IMR-90 (cell line): ENCODE data around the gene WDR89. TPM values are rescaled to one million over a fixed set of nuclear protein-coding genes. Genes with fewer than 3 reads are reported as not detected.

Experiments used
- ATAC-seq: fragments of 200-7000 bp; cut with Tn5 transposase; 2 replicates; pipeline ENCODE4 v1.9.1; 2020; ENCODE audit warnings: low read depth, mild to moderate bottlenecking, moderate library complexity
- BruUV-seq: library from RNA; stranded (reverse); fragments of 400-500 nt; replicated peaks from 2 replicates; lab custom pipeline; 2021; lab: Mats Ljungman, UMichigan
- CTCF ChIA-PET: fragments of 300-600 bp; formaldehyde crosslinking; extraction: SDS; loops from one replicate; lab custom pipeline; 2021; ENCODE audit warnings: antibody characterized with exemption; lab: Yijun Ruan, JAX
- POLR2A ChIA-PET: fragments of 300-600 bp; sonication (Branson Sonifier 250); formaldehyde crosslinking; loops from one replicate; lab custom pipeline; 2022; ENCODE audit warnings: antibody characterized with exemption; ENCODE audit not compliant: unreplicated experiment; lab: Charles Lee
- DNase-seq: peaks from one replicate; pipeline ENCODE4 v3.0.0; 2013
- H2AFZ ChIP-seq: replicated peaks from 2 replicates; pipeline ENCODE3; 2013; ENCODE audit warnings: low read length, mild to moderate bottlenecking; ENCODE audit not compliant: poor library complexity
- H2AK5ac ChIP-seq: 2 replicates; pipeline ENCODE4 v1.6.1; 2013; ENCODE audit warnings: low read depth, low read length, inconsistent platforms
- H2AK9ac ChIP-seq: replicated peaks from 2 replicates; pipeline ENCODE3; 2013; ENCODE audit warnings: mild to moderate bottlenecking, low read depth, low read length, moderate library complexity; ENCODE audit not compliant: poor library complexity
- H2BK120ac ChIP-seq: 2 replicates; pipeline ENCODE4 v1.6.1; 2013; ENCODE audit warnings: low read depth, low read length, inconsistent platforms
- H2BK15ac ChIP-seq: 3 replicates; pipeline ENCODE4 v1.6.1; 2013; ENCODE audit warnings: low read depth, low read length, inconsistent platforms
- H2BK20ac ChIP-seq: 2 replicates; pipeline ENCODE4 v1.6.1; 2013; ENCODE audit warnings: low read depth, mild to moderate bottlenecking, inconsistent platforms, low read length, moderate library complexity
- H2BK5ac ChIP-seq: 2 replicates; pipeline ENCODE4 v1.6.1; 2013; ENCODE audit warnings: mild to moderate bottlenecking, low read depth, low read length, inconsistent platforms; ENCODE audit not compliant: poor library complexity, severe bottlenecking
- H3K14ac ChIP-seq: replicated peaks from 2 replicates; pipeline ENCODE4 v1.6.1; 2013; ENCODE audit warnings: low read depth, low read length, inconsistent platforms
- H3K18ac ChIP-seq: 2 replicates; pipeline ENCODE4 v1.6.1; 2013; ENCODE audit warnings: low read depth, low read length, control low read depth
- H3K23ac ChIP-seq: 2 replicates; pipeline ENCODE4 v1.6.1; 2013; ENCODE audit warnings: low read depth, low read length, inconsistent platforms
- H3K27ac ChIP-seq: 2 replicates; pipeline ENCODE4 v1.5.1; 2013; ENCODE audit warnings: mild to moderate bottlenecking, control low read depth, low read length; ENCODE audit not compliant: insufficient read depth
- H3K27me3 ChIP-seq: 2 replicates; pipeline ENCODE4 v1.6.1; 2013; ENCODE audit warnings: low read length; ENCODE audit not compliant: control insufficient read depth, insufficient read depth
- H3K36me3 ChIP-seq: 2 replicates; pipeline ENCODE4 v1.6.1; 2013; ENCODE audit warnings: low read length, mixed read lengths; ENCODE audit not compliant: control insufficient read depth, insufficient read depth
- H3K4ac ChIP-seq: 2 replicates; pipeline ENCODE4 v1.6.1; 2013; ENCODE audit warnings: low read depth, low read length, inconsistent platforms
- H3K4me1 ChIP-seq: 2 replicates; pipeline ENCODE4 v1.6.1; 2013; ENCODE audit warnings: low read length, mixed read lengths; ENCODE audit not compliant: control insufficient read depth, insufficient read depth
- H3K4me2 ChIP-seq: 2 replicates; pipeline ENCODE4 v1.6.1; 2013; ENCODE audit warnings: low read depth, mild to moderate bottlenecking, control low read depth, low read length, moderate library complexity
- H3K4me3 ChIP-seq: 2 replicates; pipeline ENCODE4 v1.5.1; 2013; ENCODE audit warnings: low read depth, mild to moderate bottlenecking, control low read depth, low read length, moderate library complexity; ENCODE audit not compliant: insufficient read depth
- H3K56ac ChIP-seq: 2 replicates; pipeline ENCODE4 v1.6.1; 2013; ENCODE audit warnings: low read length, inconsistent platforms; ENCODE audit not compliant: insufficient read depth; ENCODE audit errors: extremely low read depth
- H3K79me1 ChIP-seq, 2 experiments: 2 replicates each; pipeline ENCODE4 v1.6.1; 2013; ENCODE audit warnings: low read length in 2 of 2, inconsistent platforms in 1 of 2, low read depth in 1 of 2
- H3K9ac ChIP-seq: 2 replicates; pipeline ENCODE4 v1.6.1; 2013; ENCODE audit warnings: low read depth, low read length, control low read depth
- H3K9me1 ChIP-seq: 2 replicates; pipeline ENCODE4 v1.6.1; 2013; ENCODE audit warnings: low read length, inconsistent platforms; ENCODE audit not compliant: insufficient read depth
- H3K9me3 ChIP-seq: 2 replicates; pipeline ENCODE4 v1.6.1; 2013; ENCODE audit warnings: low read length; ENCODE audit not compliant: control insufficient read depth, insufficient read depth
- H4K20me1 ChIP-seq: 2 replicates; pipeline ENCODE4 v1.6.1; 2013; ENCODE audit warnings: low read length, inconsistent platforms; ENCODE audit not compliant: insufficient read depth
- H4K5ac ChIP-seq: 2 replicates; pipeline ENCODE4 v1.6.1; 2013; ENCODE audit warnings: mild to moderate bottlenecking, low read depth, low read length, control low read depth
- H4K8ac ChIP-seq, 2 experiments: 2 replicates each; pipeline ENCODE4 v1.6.1; 2013; ENCODE audit warnings: low read depth in 2 of 2, low read length in 2 of 2, control low read depth in 1 of 2, inconsistent platforms in 1 of 2
- H4K91ac ChIP-seq: 2 replicates; pipeline ENCODE4 v1.6.1; 2013; ENCODE audit warnings: low read depth, low read length, inconsistent platforms; ENCODE audit not compliant: insufficient read depth
- CTCF ChIP-seq: conservative IDR thresholded peaks from 2 replicates; pipeline ENCODE4 v1.5.1; 2012; ENCODE audit warnings: mild to moderate bottlenecking, low read depth, low read length, improper control_type of control experiment
- ELK1 ChIP-seq: fragments of 150-350 bp; IDR thresholded peaks from 2 replicates; pipeline ENCODE4 v1.6.1; 2016; ENCODE audit warnings: low read depth, mild to moderate bottlenecking, low read length, moderate library complexity, borderline replicate concordance
- MAFK ChIP-seq: IDR thresholded peaks from 2 replicates; pipeline ENCODE4 v1.6.1; 2012; ENCODE audit warnings: low read depth, low read length, improper control_type of control experiment
- POLR2A ChIP-seq: IDR thresholded peaks from 2 replicates; pipeline ENCODE4 v1.6.1; 2012; ENCODE audit warnings: mild to moderate bottlenecking, low read depth, low read length
- RCOR1 ChIP-seq: IDR thresholded peaks from 2 replicates; pipeline ENCODE4 v1.6.1; 2012; ENCODE audit warnings: mild to moderate bottlenecking, low read length, improper control_type of control experiment; ENCODE audit not compliant: insufficient replicate concordance
- WGBS, 2 experiments: methylation state at CpG; one replicate each; pipeline versions ENCODE4 v1.1.5 to v1.1.7; 2013; ENCODE audit warnings: missing lambda C conversion rate in 2 of 2; ENCODE audit not compliant: insufficient read length in 1 of 2; ENCODE audit errors: extremely low coverage in 2 of 2; 5-methylcytosine and 5-hydroxymethylcytosine counted together
- dilution Hi-C: fragments of 300-500 bp; cut with HindIII; formaldehyde crosslinking; loops from one replicate; pipeline ENCODE4 v1.14.3; 2018; ENCODE audit warnings: low sequenced_read_pairs; ENCODE audit not compliant: unreplicated experiment
- in situ Hi-C: fragments of 300-500 bp; cut with MboI; formaldehyde crosslinking; loops from 3 replicates; pipeline ENCODE4 v1.14.3; 2019; ENCODE audit warnings: low sequenced_read_pairs, inconsistent platforms, mixed read lengths
- intact Hi-C: fragments of 100-400 bp; cut with micrococcal nuclease; formaldehyde crosslinking; loops from 2 replicates; pipeline ENCODE4 v1.10.0; 2022
- polyA plus RNA-seq, 3 experiments: library from polyadenylated mRNA; depleted of rRNA; stranded (reverse); fragments of >200 nt; gene quantifications; 2 replicates each; pipeline ENCODE4 v1.2.3, GENCODE V29; 2012; ENCODE audit warnings: low replicate concordance in 1 of 3
- total RNA-seq: library from RNA; depleted of rRNA; stranded (reverse); fragments of >200 nt; gene quantifications from 2 replicates; pipeline ENCODE4 v1.2.3, GENCODE V29; 2012

The WDR89 gene
- total and polyA plus RNA-seq, 2 of the 4 experiments (the other 2 are of a cell fraction): 4.3 to 10.2 TPM

GRCh38 chr14:63673255-63673654, 31.6 kb upstream of the WDR89 start:
- DNase-seq (no peak), ATAC-seq (no peak)
- no peak overlapping the region for H3K4me3 ChIP-seq
- peaks cover 2% of the 10 kb centered on the region for H3K4me1 ChIP-seq
- ChIA-PET POLR2A (no interaction called here), CTCF (no interaction called here)
- H3K9me1 ChIP-seq: peaks cover 6% of the 10 kb centered on the region
- H2AFZ ChIP-seq: no peak overlapping the region
- H3K36me3 ChIP-seq: no peaks in the 10 kb centered on the region
- dilution Hi-C loops (no loop called here), in situ Hi-C loops (no loop called here), intact Hi-C loops (no loop called here)
- no peak overlapping the region for H2BK120ac ChIP-seq
- no peaks in the 10 kb centered on the region for H4K20me1 ChIP-seq
- no peak overlapping the region for H2BK20ac ChIP-seq
- H3K4me2 ChIP-seq: no peak overlapping the region
- H3K9ac ChIP-seq: no peak overlapping the region
- WGBS, 2 experiments: 100% methylated on average over 2 of the region's 5 CpGs; no CpG with 5 or more reads in 1 of the 2 experiments
- H3K23ac ChIP-seq: no peak overlapping the region
- no peak overlapping the region for H2AK9ac ChIP-seq
- H3K56ac ChIP-seq: no peak overlapping the region
- no peak overlapping the region for H4K8ac ChIP-seq
- H3K14ac ChIP-seq: no peak overlapping the region
- H3K9me3 ChIP-seq: no peaks in the 10 kb centered on the region
- no peaks in the 10 kb centered on the region for H3K79me1 ChIP-seq
- no peak for TF ChIP-seq POLR2A
- TF ChIP-seq MAFK: no peak
- TF ChIP-seq RCOR1: no peak
- TF ChIP-seq CTCF: no peak
- TF ChIP-seq ELK1: no peak
- H3K27ac ChIP-seq: no peak overlapping the region
- H3K4ac ChIP-seq: no peak overlapping the region
- H2BK15ac ChIP-seq: no peak overlapping the region
- no peak overlapping the region for H2AK5ac ChIP-seq
- no peak overlapping the region for H4K91ac ChIP-seq
- H3K18ac ChIP-seq: no peak overlapping the region
- no peak overlapping the region for H2BK5ac ChIP-seq
- no peak overlapping the region for H4K5ac ChIP-seq
- H3K27me3 ChIP-seq: no peaks in the 10 kb centered on the region
- BruUV-seq: no TSS peak
